Ramos (cell line): ENCODE measurements around the gene RFC2.
"Not testable (repeated sequence)": the region's sequence is repeated elsewhere in the genome, so short reads cannot be mapped to it uniquely, and the experiment has no call there.

Source experiments
- in situ Hi-C: fragments of 300-500 bp; cut with MboI; formaldehyde crosslinking; loops from one replicate; pipeline ENCODE4 v1.14.3; 2022; ENCODE audit warnings: low sequenced_read_pairs; ENCODE audit not compliant: unreplicated experiment

Gene RFC2

DNA sequence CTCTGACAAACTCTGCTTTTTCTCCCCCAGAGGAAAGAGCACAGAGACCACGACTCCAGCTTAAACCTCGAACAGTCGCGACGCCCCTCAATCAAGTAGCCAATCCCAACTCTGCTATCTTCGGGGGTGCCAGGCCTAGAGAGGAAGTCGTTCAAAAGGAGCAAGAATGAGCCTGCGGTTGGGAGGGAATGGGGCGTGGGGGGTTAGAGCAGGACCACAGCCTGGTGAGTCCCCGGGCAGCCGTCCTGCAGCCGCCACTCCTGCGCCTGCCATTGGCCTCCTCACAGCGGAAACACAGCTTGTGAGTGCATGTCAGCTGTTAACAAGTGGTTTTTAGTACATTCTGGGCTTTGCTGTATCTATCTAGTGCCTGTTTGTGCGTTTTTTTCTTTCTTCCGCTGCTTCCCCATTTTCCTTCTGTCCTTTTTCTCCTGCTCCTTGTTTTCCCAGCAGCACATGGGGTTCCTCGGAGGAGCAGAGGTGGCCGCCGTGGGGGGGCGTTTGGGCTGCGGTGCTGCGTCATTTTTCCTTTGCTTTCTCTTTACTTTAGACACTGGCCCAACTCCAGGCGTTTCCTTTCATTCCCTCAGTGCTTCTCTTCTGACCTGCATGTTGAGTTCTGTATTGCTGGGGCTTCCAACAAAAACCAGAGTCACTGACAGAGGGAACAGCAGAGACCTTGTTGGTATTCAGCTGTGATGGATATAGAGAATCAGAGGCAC lies 58.9 kb downstream of the RFC2 start:
- in situ Hi-C loops = not testable (repeated sequence)

- in situ Hi-C loops = no loop called here
These were observed 59.5 kb downstream of the RFC2 start for GRCh38 chr7:74194686-74195085.

DNA sequence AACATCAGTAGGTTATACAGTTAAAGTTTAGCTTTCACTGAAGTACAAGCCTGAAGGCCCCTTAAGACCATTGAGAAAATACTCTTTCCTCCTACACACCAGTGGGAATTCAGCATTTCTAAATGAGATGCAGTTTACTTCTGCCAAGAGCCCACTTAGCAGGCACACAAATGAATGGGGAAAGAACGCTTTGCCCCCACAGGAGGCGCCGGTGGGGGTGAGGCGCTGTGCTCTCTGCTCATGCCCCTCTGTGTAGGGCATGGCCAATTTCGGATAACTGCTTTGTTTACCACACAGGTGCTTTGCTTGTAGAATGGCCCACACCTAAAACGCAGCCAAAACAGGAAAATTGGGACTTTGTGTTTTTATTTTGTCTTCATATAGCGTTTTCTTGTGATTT lies 60.3 kb downstream of the RFC2 start:
- in situ Hi-C loops = no loop called here

- in situ Hi-C loops = no loop called here
These were observed 61.1 kb downstream of the RFC2 start for GRCh38 chr7:74193054-74193453.

DNA sequence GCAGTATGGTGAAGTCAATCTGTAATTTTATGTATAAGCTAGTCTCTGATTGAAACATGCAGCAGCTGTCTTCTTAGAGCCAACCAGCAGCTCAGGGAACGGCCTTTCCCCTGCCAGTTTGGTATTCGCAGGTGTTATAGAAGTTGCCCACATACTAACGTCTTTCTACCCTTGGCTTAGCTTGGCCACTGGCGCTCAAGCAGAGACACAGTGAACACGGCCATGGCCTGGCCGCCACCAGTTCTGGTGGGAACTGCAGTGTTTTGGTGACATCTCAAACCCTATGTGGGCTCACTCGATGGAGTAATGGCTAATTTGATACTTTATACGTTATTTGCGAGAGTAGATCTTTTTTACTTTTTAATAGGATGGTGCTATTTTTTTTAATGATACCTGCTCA lies 63.0 kb downstream of the RFC2 start:
- in situ Hi-C loops = no loop called here

- in situ Hi-C loops = no loop called here
These were observed 63.9 kb downstream of the RFC2 start for GRCh38 chr7:74190259-74190658.

- in situ Hi-C loops = no loop called here
These were observed 66.1 kb downstream of the RFC2 start for GRCh38 chr7:74187915-74188675.

DNA sequence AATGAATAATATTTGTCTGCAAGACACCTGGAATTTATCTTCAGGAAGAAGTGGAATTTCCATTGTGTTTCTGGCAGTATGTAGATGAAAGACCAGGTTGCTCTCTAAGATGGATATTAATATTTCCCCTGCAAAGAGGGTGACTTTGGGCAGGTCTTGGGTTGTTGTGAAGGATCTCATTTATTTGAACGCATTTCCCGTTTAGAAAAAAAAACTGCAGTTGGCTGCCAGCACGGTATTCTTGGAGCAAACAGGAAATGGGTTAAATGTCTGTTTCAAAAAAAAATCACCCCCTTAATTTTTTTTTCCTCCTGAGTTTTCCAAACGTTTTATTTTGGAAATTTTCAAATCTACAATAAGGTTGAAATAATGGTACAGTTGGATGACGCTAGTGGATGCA lies 68.6 kb downstream of the RFC2 start:
- in situ Hi-C loops = no loop called here

- in situ Hi-C loops = no loop called here
These were observed 69.2 kb downstream of the RFC2 start for GRCh38 chr7:74185016-74185415.

GRCh38 chr7:74183653-74184450 lies 70.3 kb downstream of the RFC2 start:
- in situ Hi-C loops = no loop called here

DNA sequence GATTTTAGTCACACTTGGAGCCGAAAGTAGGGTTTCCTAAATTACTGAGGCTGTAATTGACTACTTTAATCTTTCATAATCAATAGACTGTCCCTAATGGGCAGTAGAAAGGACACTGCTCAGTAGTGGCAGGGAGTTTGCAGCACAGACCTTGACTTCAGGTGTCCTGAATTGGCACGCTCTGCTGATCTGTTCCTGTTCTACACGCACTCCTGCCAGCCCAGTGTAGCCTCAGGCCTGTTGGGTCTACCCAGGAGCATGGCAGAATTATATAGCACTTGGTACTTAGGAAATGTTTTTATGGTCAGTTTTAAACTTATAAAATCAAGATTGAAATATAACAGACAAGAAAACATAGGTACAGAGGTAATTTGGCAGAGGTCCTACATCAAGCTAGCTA lies 71.1 kb downstream of the RFC2 start:
- in situ Hi-C loops = no loop called here

DNA sequence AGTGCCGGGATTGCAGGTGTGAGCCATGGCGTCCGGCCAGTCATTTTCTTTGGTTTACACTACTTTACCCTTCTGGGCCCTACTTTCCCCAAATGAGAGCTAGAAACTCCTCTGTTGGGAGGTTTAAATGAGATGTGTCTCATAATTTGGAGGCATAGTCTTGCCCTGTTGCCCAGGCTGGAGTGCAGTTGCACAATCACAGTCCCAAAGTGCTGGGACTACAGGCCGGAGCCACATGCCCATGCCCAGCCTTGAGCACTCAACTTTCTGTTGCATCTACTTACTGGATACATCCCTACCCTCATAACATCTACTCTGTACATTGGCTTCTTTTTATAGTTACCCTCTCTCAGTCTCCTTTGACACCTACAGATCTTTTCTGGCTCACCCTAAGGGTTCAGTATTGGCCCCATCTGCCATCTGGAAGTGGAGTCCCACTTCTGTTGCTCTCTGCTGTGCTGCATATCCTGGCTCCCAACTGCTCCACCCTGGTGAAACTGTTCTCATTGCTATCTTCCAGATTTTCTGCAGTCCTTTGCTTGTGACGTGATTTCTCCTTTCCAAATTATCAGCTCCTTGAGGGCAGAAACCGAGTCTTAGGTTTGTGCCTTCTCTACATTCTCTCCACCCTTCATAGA lies 71.6 kb downstream of the RFC2 start:
- in situ Hi-C loops = no loop called here

- in situ Hi-C loops = no loop called here
These were observed 72.4 kb downstream of the RFC2 start for GRCh38 chr7:74181821-74182220.
